Breast epithelium (tissue), 3 donors: Measurements from ENCODE around the gene ZNF45.

Experiments used
- CTCF ChIP-seq, 3 donors: fragments of 450-650 bp; IDR thresholded peaks; one replicate each; pipeline ENCODE4 v1.5.1; 2016 to 2017; ENCODE audit warnings: antibody characterized with exemption in 3 of 3, mild to moderate bottlenecking in 3 of 3, moderate library complexity in 3 of 3
- POLR2A ChIP-seq: fragments of 450-650 bp; IDR thresholded peaks from one replicate; pipeline ENCODE4 v1.6.1; 2016; ENCODE audit warnings: antibody characterized with exemption, mild to moderate bottlenecking, moderate library complexity
- POLR2AphosphoS5 ChIP-seq, 3 donors: sonication (generic); formaldehyde crosslinking; IDR thresholded peaks; one replicate each; pipeline ENCODE4 v1.6.1; 2017; ENCODE audit warnings: antibody characterized with exemption in 3 of 3

GRCh38 chr19:43976732-43977131 lies 41.6 kb upstream of the ZNF45 start:
- TF ChIP-seq POLR2AphosphoS5 (IDR thresholded peaks at IDR 0.05) = no peak
- no peak for TF ChIP-seq CTCF (IDR thresholded peaks at IDR 0.05)
- no peak for TF ChIP-seq POLR2A
